GM12878 (cell line): ENCODE data around the gene TP73. TPM values are rescaled to one million over a fixed set of nuclear protein-coding genes. Genes with fewer than 3 reads are reported as not detected.

Source experiments
- ATAC-seq: fragments of 200-7000 bp; cut with Tn5 transposase; 3 replicates; pipeline ENCODE4 v1.9.1; 2020; ENCODE audit warnings: mild to moderate bottlenecking, moderate library complexity
- BruUV-seq: library from RNA; stranded (reverse); fragments of 400-500 nt; replicated peaks from 2 replicates; lab custom pipeline; 2021; lab: Mats Ljungman, UMichigan
- CTCF ChIA-PET: fragments of 300-600 bp; sonication (Branson Sonifier 250); formaldehyde crosslinking; extraction: SDS; loops from one replicate; lab custom pipeline; 2021; ENCODE audit warnings: inconsistent platforms; lab: Yijun Ruan, JAX
- POLR2A ChIA-PET: fragments of 350-600 bp; formaldehyde crosslinking; extraction: SDS; loops from one replicate; lab custom pipeline; 2021; ENCODE audit warnings: inconsistent platforms; lab: Charles Lee
- RAD21 ChIA-PET: fragments of 300-600 bp; sonication (Branson Sonifier 250); formaldehyde crosslinking; loops from one replicate; lab custom pipeline; 2023; ENCODE audit warnings: antibody characterized with exemption; ENCODE audit not compliant: unreplicated experiment; lab: Charles Lee
- SMC1A ChIA-PET: fragments of 300-600 bp; sonication (Branson Sonifier 250); formaldehyde crosslinking; loops from one replicate; lab custom pipeline; 2023; ENCODE audit not compliant: unreplicated experiment, uncharacterized antibody; lab: Charles Lee
- DNase-seq: peaks from one replicate; pipeline ENCODE4 v3.0.0-alpha.2; 2011; ENCODE audit warnings: low read depth, low spot score
- FAIRE-seq: peaks from 3 replicates; lab custom pipeline; 2011; peaks lifted over from hg19 to GRCh38; lab: Jason Lieb, UNC
- H2AFZ ChIP-seq: 2 replicates; pipeline ENCODE4 v1.6.0; 2011; ENCODE audit warnings: low read depth, low read length, control low read depth; ENCODE audit not compliant: control insufficient read depth
- H3K27ac ChIP-seq: 2 replicates; pipeline ENCODE4 v1.5.1; 2011; ENCODE audit warnings: control low read depth; ENCODE audit not compliant: control insufficient read depth, insufficient read depth
- H3K27me3 ChIP-seq, 2 experiments: replicated peaks in 1 of 2; 2 replicates each; pipeline versions ENCODE4 v1.6.0 to v1.6.1; 2011; ENCODE audit warnings: low read length in 1 of 2; ENCODE audit not compliant: control insufficient read depth in 2 of 2, insufficient read depth in 2 of 2
- H3K36me3 ChIP-seq, 2 experiments: 2 replicates each; pipeline ENCODE4 v1.5.1; 2011; ENCODE audit warnings: low read length in 1 of 2; ENCODE audit not compliant: control insufficient read depth in 2 of 2, insufficient read depth in 2 of 2
- H3K4me1 ChIP-seq: 2 replicates; pipeline ENCODE4 v1.6.1; 2011; ENCODE audit warnings: mild to moderate bottlenecking, low read length, moderate library complexity, mixed read lengths; ENCODE audit not compliant: control insufficient read depth, insufficient read depth
- H3K4me2 ChIP-seq: 2 replicates; pipeline ENCODE4 v1.6.0; 2011; ENCODE audit warnings: control low read depth; ENCODE audit not compliant: control insufficient read depth, insufficient read depth
- H3K4me3 ChIP-seq: fragments of 200-600 bp; sonication (generic); 2 replicates; pipeline ENCODE4 v1.5.1; 2016
- H3K79me2 ChIP-seq: 2 replicates; pipeline ENCODE4 v1.6.0; 2011; ENCODE audit warnings: low read length; ENCODE audit not compliant: control insufficient read depth, insufficient read depth
- H3K9ac ChIP-seq: 2 replicates; pipeline ENCODE4 v1.8.0; 2011; ENCODE audit warnings: low read length, control low read depth, mixed read lengths; ENCODE audit not compliant: control insufficient read depth, insufficient read depth
- H3K9me3 ChIP-seq: replicated peaks from 3 replicates; pipeline ENCODE4 v1.5.1; 2011; ENCODE audit warnings: mild to moderate bottlenecking, low read length; ENCODE audit not compliant: control insufficient read depth, insufficient read depth
- H4K20me1 ChIP-seq: 2 replicates; pipeline ENCODE4 v1.6.0; 2011; ENCODE audit not compliant: control insufficient read depth, insufficient read depth
- BMI1 ChIP-seq: fragments of 450-650 bp; IDR thresholded peaks from 2 replicates; pipeline ENCODE4 v1.6.1; 2016; ENCODE audit warnings: mild to moderate bottlenecking, moderate library complexity, borderline replicate concordance
- CHD2 ChIP-seq: IDR thresholded peaks from 2 replicates; pipeline ENCODE4 v1.6.1; 2011; ENCODE audit warnings: low read depth, low read length, improper control_type of control experiment, borderline replicate concordance
- EED ChIP-seq: sonication (generic); IDR thresholded peaks from 2 replicates; pipeline ENCODE4 v1.6.1; 2016; ENCODE audit warnings: antibody characterized with exemption, low read depth
- PML ChIP-seq: IDR thresholded peaks from 2 replicates; pipeline ENCODE4 v1.6.1; 2012; ENCODE audit warnings: low read length, inconsistent platforms
- SIN3A ChIP-seq: IDR thresholded peaks from 2 replicates; pipeline ENCODE4 v1.6.1; 2012; ENCODE audit warnings: low read depth, low read length, improper control_type of control experiment
- SMAD1 ChIP-seq: fragments of 450-650 bp; IDR thresholded peaks from 2 replicates; pipeline ENCODE4 v1.6.1; 2018; ENCODE audit warnings: mild to moderate bottlenecking, low read depth; ENCODE audit not compliant: partially characterized antibody
- SREBF1 ChIP-seq: IDR thresholded peaks from 2 replicates; pipeline ENCODE4 v1.6.1; 2012; ENCODE audit warnings: mild to moderate bottlenecking, low read length
- YBX1 ChIP-seq: fragments of 450-650 bp; IDR thresholded peaks from 2 replicates; pipeline ENCODE4 v1.6.1; 2016; ENCODE audit warnings: antibody characterized with exemption
- ZNF217 ChIP-seq: fragments of 450-650 bp; IDR thresholded peaks from 2 replicates; pipeline ENCODE4 v1.6.1; 2017; ENCODE audit warnings: antibody characterized with exemption, mild to moderate bottlenecking
- ZNF24 ChIP-seq: fragments of 450-650 bp; IDR thresholded peaks from 2 replicates; pipeline ENCODE4 v1.6.1; 2017; ENCODE audit warnings: antibody characterized with exemption, mild to moderate bottlenecking
- WGBS: methylation state at CpG from one replicate; pipeline ENCODE4 v1.1.6; 2016; ENCODE audit warnings: low lambda C conversion rate; ENCODE audit not compliant: insufficient replicate concordance, insufficient coverage; ENCODE audit errors: missing lambda C conversion rate; 5-methylcytosine and 5-hydroxymethylcytosine counted together
- in situ Hi-C: fragments of 300-500 bp; cut with MboI; formaldehyde crosslinking; loops from 9 replicates; pipeline ENCODE4 v1.14.3; 2018; ENCODE audit warnings: mixed read lengths
- intact Hi-C: fragments of 100-400 bp; cut with micrococcal nuclease; formaldehyde crosslinking; loops from one replicate; pipeline ENCODE4 v1.14.2; 2022; ENCODE audit not compliant: unreplicated experiment
- polyA plus RNA-seq, 11 experiments: library from polyadenylated mRNA; depleted of rRNA in 4 of 11; unstranded in 6 of 11; stranded (reverse) in 5 of 11; fragments of >200 nt; fragmentation: Nextera tagmentation in 4 of 11; fragmentation: Illumina TruSeq in 1 of 11; extraction: Ambion mirVana in 4 of 11; extraction: Trizol in 1 of 11; gene quantifications; 1 replicate in 1 of 11; 2 replicates in 10 of 11; pipeline versions ENCODE4 v1.2.1 to v1.2.3, GENCODE V29; 2011 to 2016; ENCODE audit warnings: inconsistent platforms in 2 of 11, missing spikeins in 2 of 11, low read depth in 1 of 11
- total RNA-seq, 4 experiments: library from RNA; depleted of rRNA in 3 of 4; stranded (reverse); fragments of >200 nt in 3 of 4; fragmentation: Illumina TruSeq in 1 of 4; extraction: Trizol in 1 of 4; gene quantifications; 2 replicates each; pipeline versions ENCODE4 v1.2.1 to v1.2.3, GENCODE V29; 2013 to 2021
- TF ChIP-seq, protein P1 (sequence below): IDR thresholded peaks from 2 replicates; pipeline ENCODE4 v1.6.1; 2011; ENCODE audit warnings: low read depth, mild to moderate bottlenecking, low read length, moderate library complexity, borderline replicate concordance; ENCODE audit errors: extremely low read depth
- TF ChIP-seq, protein P2 (sequence below): IDR thresholded peaks from 2 replicates; pipeline ENCODE4 v1.6.1; 2011; ENCODE audit warnings: mild to moderate bottlenecking, low read depth, low read length, moderate library complexity; ENCODE audit not compliant: insufficient replicate concordance
- TF ChIP-seq, protein P3 (sequence below): fragments of 450-650 bp; IDR thresholded peaks from 2 replicates; pipeline ENCODE4 v1.6.1; 2016; ENCODE audit warnings: mild to moderate bottlenecking, moderate library complexity, borderline replicate concordance

TP73 gene
- total and polyA plus RNA-seq, 10 of the 15 experiments (the other 5 are each of a cell fraction or from before 2014, with no cell fraction given), result 0.08 to 54.2 (median 14.9) TPM

DNA sequence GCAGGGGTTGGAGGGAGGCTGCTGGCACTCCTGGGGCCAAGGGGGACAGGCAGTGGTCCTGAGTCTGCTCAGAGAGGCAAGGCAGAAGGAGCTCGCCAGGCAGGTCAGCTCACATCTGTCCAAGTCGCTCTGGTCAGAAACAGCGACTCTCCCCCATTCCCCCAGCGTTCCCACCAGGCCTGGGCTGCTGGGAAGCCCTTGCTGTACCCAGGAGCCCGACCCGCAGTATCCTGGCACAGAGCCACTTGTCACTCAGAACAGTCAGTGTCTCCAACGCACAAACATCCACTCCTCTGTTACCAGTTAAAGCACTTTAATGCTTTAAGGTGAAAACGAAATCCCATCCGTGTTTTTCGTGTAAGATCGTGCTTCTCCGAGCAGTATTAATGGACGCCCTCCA is 83.4 kb downstream of the TP73 start:
- RAD21 ChIA-PET, result no interaction called here
- Histone ChIP-seq H3K4me3 (no peak overlapping the region), H3K27ac (no peak overlapping the region), H3K9me3 (no peaks in the 10 kb centered on the region), H2AFZ (no peak overlapping the region), H3K36me3 (peaks cover 0 to 19% of the 10 kb centered on the region in 2 experiments; a peak in 3 of 4 replicates), H3K9ac (no peak overlapping the region), H3K27me3 (no peaks in the 10 kb centered on the region), H3K4me2 (no peak overlapping the region), H3K4me1 (no peaks in the 10 kb centered on the region), H3K79me2 (no peaks in the 10 kb centered on the region), H4K20me1 (no peaks in the 10 kb centered on the region)
- POLR2A ChIA-PET, result no interaction called here
- SMC1A ChIA-PET, result no interaction called here
- 86% methylated on average over 13 of the region's 13 CpGs for WGBS
- ATAC-seq (no peak; the same call in 2 of the 3 replicates), DNase-seq (no peak), FAIRE-seq (no peak)
- intact Hi-C loops (no loop called here), in situ Hi-C loops (no loop called here)
- TF ChIP-seq PML (no peak), EED (no peak), ZNF24 (no peak), YBX1 (no peak), SREBF1 (no peak), BMI1 (no peak)
- TF ChIP-seq, protein P1, sequence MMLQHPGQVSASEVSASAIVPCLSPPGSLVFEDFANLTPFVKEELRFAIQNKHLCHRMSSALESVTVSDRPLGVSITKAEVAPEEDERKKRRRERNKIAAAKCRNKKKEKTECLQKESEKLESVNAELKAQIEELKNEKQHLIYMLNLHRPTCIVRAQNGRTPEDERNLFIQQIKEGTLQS, result no peak
- BruUV-seq, result no TSS peak
- CTCF ChIA-PET, result interaction anchor here (1.5 kb wide), 1 partner anchor 11 kb away, joined by 5 read pairs; no protein-coding TSS in a partner anchor

DNA sequence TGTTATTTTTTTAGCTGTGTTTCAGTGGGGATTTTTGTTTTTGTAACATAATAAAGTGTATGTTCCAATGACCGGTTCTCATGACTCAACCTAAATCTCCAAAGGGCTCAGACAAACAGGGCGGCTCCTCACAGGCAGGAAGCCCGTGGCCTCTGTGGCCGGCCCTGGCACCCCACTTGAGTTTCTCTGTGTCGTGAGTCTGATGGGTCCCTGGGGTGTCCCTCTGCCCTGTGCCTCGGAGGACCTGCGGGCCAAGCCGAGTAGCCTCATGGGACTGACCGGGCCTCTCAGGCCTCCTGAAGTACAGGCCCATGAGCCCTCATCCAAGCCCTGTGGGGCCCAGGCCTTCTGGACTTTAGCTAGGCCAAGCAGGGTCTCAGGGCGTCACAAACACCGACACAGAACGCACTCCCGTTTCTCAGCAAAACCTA is 83.8 kb downstream of the TP73 start:
- Histone ChIP-seq H3K27ac (no peak overlapping the region), H3K9ac (no peak overlapping the region), H2AFZ (no peak overlapping the region), H4K20me1 (no peaks in the 10 kb centered on the region), H3K4me3 (no peak overlapping the region), H3K4me1 (no peaks in the 10 kb centered on the region), H3K27me3 (no peaks in the 10 kb centered on the region), H3K36me3 (peaks cover 0 to 17% of the 10 kb centered on the region in 2 experiments; a peak in 3 of 4 replicates), H3K9me3 (no peaks in the 10 kb centered on the region), H3K79me2 (no peaks in the 10 kb centered on the region), H3K4me2 (no peak overlapping the region)
- no TSS peak for BruUV-seq
- RAD21 ChIA-PET, result no interaction called here
- no peak for DNase-seq
- WGBS, result 49% methylated on average over 13 of the region's 13 CpGs
- intact Hi-C loops, result no loop called here
- SMC1A ChIA-PET, result no interaction called here
- POLR2A ChIA-PET, result no interaction called here
- ATAC-seq, result no peak; the same call in 2 of the 3 replicates
- CTCF ChIA-PET, result no interaction called here
- FAIRE-seq, result no peak
- in situ Hi-C loops, result no loop called here
- TF ChIP-seq CHD2 (no peak), SIN3A (no peak), ZNF217 (no peak), SMAD1 (no peak), PML (no peak)
- TF ChIP-seq, protein P2, sequence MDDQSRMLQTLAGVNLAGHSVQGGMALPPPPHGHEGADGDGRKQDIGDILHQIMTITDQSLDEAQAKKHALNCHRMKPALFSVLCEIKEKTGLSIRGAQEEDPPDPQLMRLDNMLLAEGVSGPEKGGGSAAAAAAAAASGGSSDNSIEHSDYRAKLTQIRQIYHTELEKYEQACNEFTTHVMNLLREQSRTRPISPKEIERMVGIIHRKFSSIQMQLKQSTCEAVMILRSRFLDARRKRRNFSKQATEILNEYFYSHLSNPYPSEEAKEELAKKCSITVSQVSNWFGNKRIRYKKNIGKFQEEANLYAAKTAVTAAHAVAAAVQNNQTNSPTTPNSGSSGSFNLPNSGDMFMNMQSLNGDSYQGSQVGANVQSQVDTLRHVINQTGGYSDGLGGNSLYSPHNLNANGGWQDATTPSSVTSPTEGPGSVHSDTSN, result no peak
- TF ChIP-seq, protein P3, sequence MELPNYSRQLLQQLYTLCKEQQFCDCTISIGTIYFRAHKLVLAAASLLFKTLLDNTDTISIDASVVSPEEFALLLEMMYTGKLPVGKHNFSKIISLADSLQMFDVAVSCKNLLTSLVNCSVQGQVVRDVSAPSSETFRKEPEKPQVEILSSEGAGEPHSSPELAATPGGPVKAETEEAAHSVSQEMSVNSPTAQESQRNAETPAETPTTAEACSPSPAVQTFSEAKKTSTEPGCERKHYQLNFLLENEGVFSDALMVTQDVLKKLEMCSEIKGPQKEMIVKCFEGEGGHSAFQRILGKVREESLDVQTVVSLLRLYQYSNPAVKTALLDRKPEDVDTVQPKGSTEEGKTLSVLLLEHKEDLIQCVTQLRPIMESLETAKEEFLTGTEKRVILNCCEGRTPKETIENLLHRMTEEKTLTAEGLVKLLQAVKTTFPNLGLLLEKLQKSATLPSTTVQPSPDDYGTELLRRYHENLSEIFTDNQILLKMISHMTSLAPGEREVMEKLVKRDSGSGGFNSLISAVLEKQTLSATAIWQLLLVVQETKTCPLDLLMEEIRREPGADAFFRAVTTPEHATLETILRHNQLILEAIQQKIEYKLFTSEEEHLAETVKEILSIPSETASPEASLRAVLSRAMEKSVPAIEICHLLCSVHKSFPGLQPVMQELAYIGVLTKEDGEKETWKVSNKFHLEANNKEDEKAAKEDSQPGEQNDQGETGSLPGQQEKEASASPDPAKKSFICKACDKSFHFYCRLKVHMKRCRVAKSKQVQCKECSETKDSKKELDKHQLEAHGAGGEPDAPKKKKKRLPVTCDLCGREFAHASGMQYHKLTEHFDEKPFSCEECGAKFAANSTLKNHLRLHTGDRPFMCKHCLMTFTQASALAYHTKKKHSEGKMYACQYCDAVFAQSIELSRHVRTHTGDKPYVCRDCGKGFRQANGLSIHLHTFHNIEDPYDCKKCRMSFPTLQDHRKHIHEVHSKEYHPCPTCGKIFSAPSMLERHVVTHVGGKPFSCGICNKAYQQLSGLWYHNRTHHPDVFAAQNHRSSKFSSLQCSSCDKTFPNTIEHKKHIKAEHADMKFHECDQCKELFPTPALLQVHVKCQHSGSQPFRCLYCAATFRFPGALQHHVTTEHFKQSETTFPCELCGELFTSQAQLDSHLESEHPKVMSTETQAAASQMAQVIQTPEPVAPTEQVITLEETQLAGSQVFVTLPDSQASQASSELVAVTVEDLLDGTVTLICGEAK, result no peak
